CD14-positive monocyte (primary cell): ENCODE results near the gene VAT1L. TPM values are rescaled to one million over a fixed set of nuclear protein-coding genes. Genes with fewer than 3 reads are reported as not detected.

Experiments used
- DNase-seq, 3 donors: peaks; one replicate each; pipeline ENCODE4 v3.0.0-alpha.2; 2011 to 2022
- H2AFZ ChIP-seq: 2 replicates; pipeline ENCODE4 v1.6.0; 2012; ENCODE audit warnings: mild to moderate bottlenecking, low read depth, low read length, inconsistent platforms; ENCODE audit not compliant: insufficient read depth, poor library complexity, severe bottlenecking
- H3K27ac ChIP-seq, 2 donors: 1 replicate in 1 of 2; 2 replicates in 1 of 2; pipeline ENCODE4 v1.5.1; 2012 to 2013; ENCODE audit warnings: low read length in 2 of 2, control low read depth in 1 of 2, inconsistent platforms in 1 of 2, low read depth in 1 of 2, mild to moderate bottlenecking in 1 of 2
- H3K27me3 ChIP-seq, 2 donors: one replicate each; pipeline versions ENCODE4 v1.6.0 to v1.6.1; 2011 to 2013; ENCODE audit warnings: low read length in 2 of 2; ENCODE audit not compliant: control insufficient read depth in 2 of 2, insufficient read depth in 2 of 2
- H3K36me3 ChIP-seq, 2 donors: replicated peaks in 1 of 2; 1 replicate in 1 of 2; 2 replicates in 1 of 2; pipeline versions ENCODE4 v1.5.1 to v1.6.1; 2012 to 2013; ENCODE audit warnings: low read length in 2 of 2, control low read depth in 1 of 2, inconsistent platforms in 1 of 2, mild to moderate bottlenecking in 1 of 2; ENCODE audit not compliant: insufficient read depth in 2 of 2, control insufficient read depth in 1 of 2
- H3K4me1 ChIP-seq, 2 donors: 1 replicate in 1 of 2; 2 replicates in 1 of 2; pipeline versions ENCODE4 v1.5.1 to v1.6.1; 2012 to 2013; ENCODE audit warnings: low read length in 2 of 2, control low read depth in 1 of 2, inconsistent platforms in 1 of 2, mild to moderate bottlenecking in 1 of 2, moderate library complexity in 1 of 2; ENCODE audit not compliant: insufficient read depth in 2 of 2, control insufficient read depth in 1 of 2
- H3K4me2 ChIP-seq: replicated peaks from 2 replicates; pipeline ENCODE3; 2012; ENCODE audit warnings: low read length, moderate library complexity, mild to moderate bottlenecking; ENCODE audit not compliant: poor library complexity, severe bottlenecking; ENCODE audit errors: extremely low read depth
- H3K4me3 ChIP-seq, 3 experiments: fragments of 200-600 bp in 1 of 3; sonication (generic) in 1 of 3; replicated peaks in 1 of 3; 1 replicate in 2 of 3; 2 replicates in 1 of 3; pipeline ENCODE4 v1.5.1; 2011 to 2013; ENCODE audit warnings: low read length in 3 of 3, mild to moderate bottlenecking in 3 of 3, control low read depth in 2 of 3, low read depth in 2 of 3, inconsistent platforms in 1 of 3, moderate library complexity in 1 of 3
- H3K79me2 ChIP-seq: 2 replicates; pipeline ENCODE4 v1.6.0; 2012; ENCODE audit warnings: mild to moderate bottlenecking, control low read depth, inconsistent platforms, low read length, moderate library complexity; ENCODE audit not compliant: insufficient read depth
- H3K9ac ChIP-seq: 2 replicates; pipeline ENCODE4 v1.6.0; 2017; ENCODE audit warnings: low read length, mild to moderate bottlenecking; ENCODE audit not compliant: insufficient read depth, poor library complexity, severe bottlenecking
- H3K9me3 ChIP-seq, 2 donors: replicated peaks in 1 of 2; 1 replicate in 1 of 2; 2 replicates in 1 of 2; pipeline versions ENCODE4 v1.5.1 to v1.6.1; 2012 to 2013; ENCODE audit warnings: low read length in 2 of 2, control low read depth in 1 of 2; ENCODE audit not compliant: control insufficient read depth in 1 of 2, insufficient read depth in 1 of 2
- H4K20me1 ChIP-seq: 2 replicates; pipeline ENCODE4 v1.6.0; 2012; ENCODE audit warnings: mild to moderate bottlenecking, low read length, control low read depth, moderate library complexity; ENCODE audit not compliant: insufficient read depth
- H3K27ac Mint-ChIP-seq, 7 donors: one replicate each; pipeline ENCODE4 v1.8.0; 2020; ENCODE audit warnings: mild to moderate bottlenecking in 7 of 7, mixed read lengths in 7 of 7, moderate library complexity in 6 of 7, inconsistent platforms in 2 of 7
- H3K27me3 Mint-ChIP-seq, 3 donors: one replicate each; pipeline ENCODE4 v1.8.0; 2021 to 2022; ENCODE audit warnings: low read depth in 3 of 3, mild to moderate bottlenecking in 3 of 3, mixed read lengths in 3 of 3, moderate library complexity in 3 of 3, inconsistent platforms in 1 of 3
- H3K36me3 Mint-ChIP-seq, 2 donors: one replicate each; pipeline ENCODE4 v1.8.0; 2020; ENCODE audit warnings: mixed read lengths in 2 of 2, inconsistent platforms in 1 of 2, mild to moderate bottlenecking in 1 of 2
- H3K4me1 Mint-ChIP-seq: one replicate; pipeline ENCODE4 v1.8.0; 2020; ENCODE audit warnings: mild to moderate bottlenecking, mixed read lengths
- H3K4me3 Mint-ChIP-seq, 2 donors: one replicate each; pipeline ENCODE4 v1.8.0; 2020; ENCODE audit warnings: mild to moderate bottlenecking in 2 of 2, mixed read lengths in 2 of 2, moderate library complexity in 1 of 2
- H3K9me3 Mint-ChIP-seq, 7 donors: one replicate each; pipeline ENCODE4 v1.8.0; 2020 to 2022; ENCODE audit warnings: mixed read lengths in 7 of 7, mild to moderate bottlenecking in 6 of 7, moderate library complexity in 6 of 7, inconsistent platforms in 2 of 7
- WGBS: methylation state at CpG from one replicate; pipeline ENCODE4 v1.1.5; 2013; ENCODE audit warnings: missing lambda C conversion rate; ENCODE audit not compliant: insufficient coverage; 5-methylcytosine and 5-hydroxymethylcytosine counted together
- intact Hi-C, 2 donors: fragments of 100-400 bp; cut with micrococcal nuclease; formaldehyde crosslinking; loops; one replicate each; pipeline versions ENCODE4 v1.15.0 to v1.15.1; 2023
- polyA plus RNA-seq, 3 donors: library from polyadenylated mRNA; depleted of rRNA in 1 of 3; unstranded in 2 of 3; stranded (reverse) in 1 of 3; fragments of 300-500 nt in 2 of 3; fragments of >200 nt in 1 of 3; fragmentation: Illumina TruSeq in 2 of 3; gene quantifications; 1 replicate in 2 of 3; 2 replicates in 1 of 3; pipeline ENCODE4 v1.2.3, GENCODE V29; 2012 to 2021
- TF ChIP-seq, protein P1 (sequence below): fragments of 200-600 bp; IDR thresholded peaks from one replicate; pipeline ENCODE4 v1.8.0; 2022; ENCODE audit warnings: antibody characterized with exemption, mild to moderate bottlenecking

VAT1L gene
- polyA plus RNA-seq, 3 donors, result not detected

DNA sequence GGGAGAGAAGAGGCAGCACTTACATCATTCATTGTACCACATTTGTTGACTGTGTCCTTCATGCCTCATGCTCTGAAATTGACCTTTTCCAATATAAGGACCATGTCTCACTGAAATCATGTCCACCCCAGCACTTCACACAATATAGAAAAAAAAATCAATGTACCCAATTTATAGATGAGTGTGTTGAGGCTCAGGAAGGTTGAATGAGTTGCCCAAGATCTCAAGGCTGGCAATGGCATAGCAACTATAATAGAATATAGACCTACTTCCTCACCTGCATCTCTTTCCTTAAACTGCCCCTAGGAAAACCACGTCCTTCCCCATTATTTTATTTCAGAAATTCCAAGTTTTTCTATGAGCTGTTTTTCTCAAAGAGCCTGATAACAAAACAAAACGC, 912 bp upstream of the VAT1L start:
- Histone ChIP-seq H3K36me3 (no peaks in the 10 kb centered on the region), H3K9ac (no peak overlapping the region), H3K4me3 (no peak overlapping the region), H3K4me1 (peaks cover 4 to 12% of the 10 kb centered on the region in 2 donors), H3K9me3 (peaks cover 3 to 20% of the 10 kb centered on the region in 2 donors), H3K4me2 (no peak overlapping the region), H4K20me1 (no peaks in the 10 kb centered on the region), H3K27ac (no peak overlapping the region), H3K27me3 (peaks cover 54 to 65% of the 10 kb centered on the region in 2 donors), H2AFZ (no peak overlapping the region), H3K79me2 (no peaks in the 10 kb centered on the region)
- Mint-ChIP-seq H3K4me1 (peaks cover 8% of the 10 kb centered on the region), H3K27me3 (peaks cover 49 to 59% (median 52%) of the 10 kb centered on the region in 3 donors), H3K27ac (no peak overlapping the region), H3K36me3 (peaks cover 0 to 3% of the 10 kb centered on the region in 2 donors), H3K9me3 (peaks cover 0 to 10% (median 6%) of the 10 kb centered on the region in 7 donors), H3K4me3 (peak overlapping the region in 1 of 2 donors; percentile 84)
- TF ChIP-seq, protein P1, sequence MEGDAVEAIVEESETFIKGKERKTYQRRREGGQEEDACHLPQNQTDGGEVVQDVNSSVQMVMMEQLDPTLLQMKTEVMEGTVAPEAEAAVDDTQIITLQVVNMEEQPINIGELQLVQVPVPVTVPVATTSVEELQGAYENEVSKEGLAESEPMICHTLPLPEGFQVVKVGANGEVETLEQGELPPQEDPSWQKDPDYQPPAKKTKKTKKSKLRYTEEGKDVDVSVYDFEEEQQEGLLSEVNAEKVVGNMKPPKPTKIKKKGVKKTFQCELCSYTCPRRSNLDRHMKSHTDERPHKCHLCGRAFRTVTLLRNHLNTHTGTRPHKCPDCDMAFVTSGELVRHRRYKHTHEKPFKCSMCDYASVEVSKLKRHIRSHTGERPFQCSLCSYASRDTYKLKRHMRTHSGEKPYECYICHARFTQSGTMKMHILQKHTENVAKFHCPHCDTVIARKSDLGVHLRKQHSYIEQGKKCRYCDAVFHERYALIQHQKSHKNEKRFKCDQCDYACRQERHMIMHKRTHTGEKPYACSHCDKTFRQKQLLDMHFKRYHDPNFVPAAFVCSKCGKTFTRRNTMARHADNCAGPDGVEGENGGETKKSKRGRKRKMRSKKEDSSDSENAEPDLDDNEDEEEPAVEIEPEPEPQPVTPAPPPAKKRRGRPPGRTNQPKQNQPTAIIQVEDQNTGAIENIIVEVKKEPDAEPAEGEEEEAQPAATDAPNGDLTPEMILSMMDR, result no peak
- WGBS, result no CpG with 5 or more reads among the region's 2 CpGs
- no peak for DNase-seq
- intact Hi-C loops, result no loop called here

GRCh38 chr16:77789085-77790008, 983 bp downstream of the VAT1L start:
- Mint-ChIP-seq H3K9me3 (peaks cover 0 to 9% (median 3%) of the 10 kb centered on the region in 7 donors), H3K36me3 (peaks cover 0 to 3% of the 10 kb centered on the region in 2 donors), H3K4me3 (peak overlapping the region in 1 of 2 donors; percentile 66), H3K27me3 (peaks cover 49 to 61% (median 55%) of the 10 kb centered on the region in 3 donors), H3K27ac (no peak overlapping the region), H3K4me1 (peaks cover 8% of the 10 kb centered on the region)
- Histone ChIP-seq H3K27me3 (peaks cover 54 to 65% of the 10 kb centered on the region in 2 donors), H2AFZ (no peak overlapping the region), H3K4me3 (no peak overlapping the region), H3K4me1 (peaks cover 4 to 12% of the 10 kb centered on the region in 2 donors), H3K27ac (no peak overlapping the region), H3K9ac (no peak overlapping the region), H3K79me2 (no peaks in the 10 kb centered on the region), H3K4me2 (no peak overlapping the region), H3K9me3 (peaks cover 3 to 20% of the 10 kb centered on the region in 2 donors), H4K20me1 (no peaks in the 10 kb centered on the region), H3K36me3 (no peaks in the 10 kb centered on the region)
- 2% methylated on average over 22 of the region's 34 CpGs for WGBS
- TF ChIP-seq, protein P1, result no peak
- intact Hi-C loops, result no loop called here
- DNase-seq, result no peak
